Smooth muscle cell (in vitro differentiated cells): ENCODE measurements around the gene TTC33. TPM values are rescaled to one million over a fixed set of nuclear protein-coding genes. Genes with fewer than 3 reads are reported as not detected.

Experiments used
- DNase-seq: peaks from one replicate; lab custom pipeline; 2025; ENCODE audit not compliant: unreplicated experiment; lab: John Stamatoyannopoulos, UW
- H2AFZ ChIP-seq: fragments of 200-600 bp; sonication (generic); 2 replicates; pipeline ENCODE4 v1.6.0; 2016; ENCODE audit warnings: antibody characterized with exemption, low read depth, mild to moderate bottlenecking
- H3F3A ChIP-seq: fragments of 200-600 bp; sonication (generic); 2 replicates; pipeline ENCODE4 v1.6.0; 2017; ENCODE audit warnings: antibody characterized with exemption, low read depth
- H3K27ac ChIP-seq: fragments of 200-600 bp; sonication (generic); 2 replicates; pipeline ENCODE4 v1.5.1; 2016; ENCODE audit warnings: low read depth, mild to moderate bottlenecking
- H3K27me3 ChIP-seq: fragments of 200-600 bp; sonication (generic); 2 replicates; pipeline ENCODE4 v1.6.1; 2016; ENCODE audit warnings: low read depth, mild to moderate bottlenecking
- H3K36me3 ChIP-seq: fragments of 200-600 bp; sonication (generic); 2 replicates; pipeline ENCODE4 v1.5.1; 2016; ENCODE audit warnings: low read depth
- H3K4me1 ChIP-seq: fragments of 200-600 bp; sonication (generic); 2 replicates; pipeline ENCODE4 v1.5.1; 2016; ENCODE audit warnings: low read depth
- H3K4me2 ChIP-seq: fragments of 200-600 bp; sonication (generic); 2 replicates; pipeline ENCODE4 v1.6.0; 2016; ENCODE audit warnings: mild to moderate bottlenecking
- H3K4me3 ChIP-seq: fragments of 200-600 bp; sonication (generic); 2 replicates; pipeline ENCODE4 v1.5.1; 2016; ENCODE audit warnings: mild to moderate bottlenecking
- H3K79me2 ChIP-seq: fragments of 200-600 bp; sonication (generic); 2 replicates; pipeline ENCODE4 v1.6.0; 2016; ENCODE audit warnings: low read depth, mild to moderate bottlenecking
- H3K9ac ChIP-seq: fragments of 200-600 bp; sonication (generic); 2 replicates; pipeline ENCODE4 v1.6.0; 2016; ENCODE audit warnings: low read depth
- H3K9me3 ChIP-seq: fragments of 200-600 bp; sonication (generic); replicated peaks from 2 replicates; pipeline ENCODE4 v1.5.1; 2016; ENCODE audit warnings: low read depth
- H4K20me1 ChIP-seq: fragments of 200-600 bp; sonication (generic); 2 replicates; pipeline ENCODE4 v1.6.0; 2016; ENCODE audit warnings: low read depth
- WGBS: methylation state at CpG from one replicate; pipeline ENCODE4 v1.1.7; 2016; ENCODE audit warnings: low lambda C conversion rate; 5-methylcytosine and 5-hydroxymethylcytosine counted together
- polyA plus RNA-seq: library from polyadenylated mRNA; unstranded; fragments of >200 nt; fragmentation: Nextera tagmentation; extraction: Ambion mirVana; gene quantifications from 2 replicates; pipeline ENCODE4 v1.2.1, GENCODE V29; 2016
- total RNA-seq: library from RNA; depleted of rRNA; stranded (reverse); fragments of >200 nt; gene quantifications from 2 replicates; pipeline ENCODE4 v1.2.3, GENCODE V29; 2014
- TF ChIP-seq, protein P1 (sequence below): fragments of 200-600 bp; sonication (generic); IDR thresholded peaks from 2 replicates; pipeline ENCODE4 v1.5.1; 2017; ENCODE audit warnings: borderline replicate concordance, mild to moderate bottlenecking, antibody characterized with exemption; ENCODE audit not compliant: insufficient read depth, poor library complexity, severe bottlenecking

TTC33 gene
- total and polyA plus RNA-seq, 2 experiments from 2014 or later: 13.1 to 22.1 TPM

DNA sequence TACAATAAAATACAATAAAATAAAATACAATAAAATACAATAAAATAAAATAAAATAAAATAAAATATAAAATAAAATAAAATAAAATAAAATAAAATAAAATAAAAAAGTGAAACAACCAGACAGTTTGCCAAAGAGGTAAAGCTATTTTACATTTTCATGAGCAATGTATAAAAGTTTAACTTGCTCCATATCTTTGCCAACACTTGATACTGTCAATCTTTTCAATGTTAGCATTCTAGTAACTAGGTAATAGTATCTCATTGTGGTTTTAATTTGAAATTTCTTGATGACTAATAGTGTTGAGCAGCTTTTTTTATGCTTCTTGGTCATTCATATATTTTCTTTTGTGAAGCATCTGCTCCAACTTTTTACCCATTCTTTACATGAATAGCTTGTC is 17.3 kb downstream of the TTC33 start:
- H2AFZ ChIP-seq: no peak overlapping the region
- TF ChIP-seq, protein P1, sequence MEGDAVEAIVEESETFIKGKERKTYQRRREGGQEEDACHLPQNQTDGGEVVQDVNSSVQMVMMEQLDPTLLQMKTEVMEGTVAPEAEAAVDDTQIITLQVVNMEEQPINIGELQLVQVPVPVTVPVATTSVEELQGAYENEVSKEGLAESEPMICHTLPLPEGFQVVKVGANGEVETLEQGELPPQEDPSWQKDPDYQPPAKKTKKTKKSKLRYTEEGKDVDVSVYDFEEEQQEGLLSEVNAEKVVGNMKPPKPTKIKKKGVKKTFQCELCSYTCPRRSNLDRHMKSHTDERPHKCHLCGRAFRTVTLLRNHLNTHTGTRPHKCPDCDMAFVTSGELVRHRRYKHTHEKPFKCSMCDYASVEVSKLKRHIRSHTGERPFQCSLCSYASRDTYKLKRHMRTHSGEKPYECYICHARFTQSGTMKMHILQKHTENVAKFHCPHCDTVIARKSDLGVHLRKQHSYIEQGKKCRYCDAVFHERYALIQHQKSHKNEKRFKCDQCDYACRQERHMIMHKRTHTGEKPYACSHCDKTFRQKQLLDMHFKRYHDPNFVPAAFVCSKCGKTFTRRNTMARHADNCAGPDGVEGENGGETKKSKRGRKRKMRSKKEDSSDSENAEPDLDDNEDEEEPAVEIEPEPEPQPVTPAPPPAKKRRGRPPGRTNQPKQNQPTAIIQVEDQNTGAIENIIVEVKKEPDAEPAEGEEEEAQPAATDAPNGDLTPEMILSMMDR: no peak

DNA sequence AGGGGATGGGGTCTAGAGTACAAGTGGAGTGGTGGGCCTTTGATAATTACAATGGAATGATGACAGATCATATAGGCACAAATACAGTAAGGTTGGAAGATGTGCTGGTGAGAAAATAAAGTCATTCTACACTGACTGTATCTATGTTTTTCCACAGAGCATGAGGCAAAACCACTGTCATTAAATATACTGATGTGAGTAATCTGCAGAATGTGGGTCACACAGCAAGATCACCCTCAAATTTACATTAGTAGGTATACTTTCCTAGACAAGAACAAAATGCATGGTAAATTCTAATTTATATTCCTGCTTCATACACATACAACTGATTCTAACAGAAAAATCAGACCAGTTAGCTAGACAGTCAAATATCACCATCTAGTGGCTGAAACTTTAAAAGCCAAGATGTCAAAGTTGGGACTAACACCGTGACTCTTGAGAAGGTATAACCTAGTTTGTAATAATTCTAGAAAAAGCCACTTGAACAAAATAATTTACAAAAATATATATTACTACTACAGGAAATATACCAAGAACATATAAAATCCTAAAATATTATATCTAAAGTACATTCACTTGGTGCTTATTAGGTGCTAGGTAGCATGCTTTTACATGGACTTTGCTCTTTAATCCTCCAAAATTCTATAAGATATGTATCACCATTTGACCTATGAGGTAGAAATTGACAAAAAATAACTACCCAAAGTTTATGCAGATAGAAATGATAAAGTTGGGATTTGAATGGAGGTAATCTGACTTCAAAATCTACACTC is 19.5 kb downstream of the TTC33 start:
- TF ChIP-seq, protein P1: peak; percentile 73
- Histone ChIP-seq H3K9ac (no peak overlapping the region), H2AFZ (no peak overlapping the region), H3F3A (no peaks in the 10 kb centered on the region), H3K79me2 (no peaks in the 10 kb centered on the region), H3K27ac (no peak overlapping the region), H3K9me3 (no peaks in the 10 kb centered on the region), H3K27me3 (no peaks in the 10 kb centered on the region), H3K4me2 (no peak overlapping the region), H3K4me1 (peaks cover 5% of the 10 kb centered on the region), H4K20me1 (peaks cover 25% of the 10 kb centered on the region), H3K4me3 (no peak overlapping the region), H3K36me3 (peaks cover 8% of the 10 kb centered on the region)
- no peak for DNase-seq
- WGBS: 18% methylated on average over 1 of the region's 1 CpG

More for the DNA sequence above, 17.3 kb downstream of the TTC33 start:
- peaks cover 31% of the 10 kb centered on the region for H4K20me1 ChIP-seq
- H3K4me3 ChIP-seq: no peak overlapping the region
- peaks cover 7% of the 10 kb centered on the region for H3K79me2 ChIP-seq
- no peak overlapping the region for H3K9ac ChIP-seq
- peaks cover 11% of the 10 kb centered on the region for H3K36me3 ChIP-seq
- no peaks in the 10 kb centered on the region for H3K9me3 ChIP-seq
- no peak for DNase-seq
- H3F3A ChIP-seq: no peaks in the 10 kb centered on the region
- H3K4me2 ChIP-seq: no peak overlapping the region
- no peak overlapping the region for H3K27ac ChIP-seq
- H3K4me1 ChIP-seq: peaks cover 2% of the 10 kb centered on the region
- no peaks in the 10 kb centered on the region for H3K27me3 ChIP-seq

DNA sequence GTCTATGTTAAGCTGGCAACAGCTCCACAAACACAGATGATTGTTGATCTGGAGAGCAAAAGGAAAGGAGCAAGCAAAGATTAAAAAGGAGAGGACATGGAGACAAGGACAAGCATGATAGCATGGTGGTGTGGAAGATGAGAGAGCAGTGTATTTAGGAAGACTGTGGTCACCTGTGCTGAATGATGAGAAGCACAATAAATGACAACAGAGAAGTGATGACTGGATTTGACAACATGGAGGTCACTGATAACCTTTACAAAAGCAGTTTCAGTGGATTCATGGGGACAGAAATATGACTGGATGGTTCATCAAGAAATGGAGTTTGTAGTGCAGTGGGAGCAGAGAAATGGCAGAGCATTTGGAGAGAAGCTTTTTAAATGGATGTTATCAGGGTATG is 20.2 kb downstream of the TTC33 start:
- H3K27me3 ChIP-seq: no peaks in the 10 kb centered on the region
- H3K4me2 ChIP-seq: no peak overlapping the region
- H3K27ac ChIP-seq: no peak overlapping the region
- H3K9me3 ChIP-seq: no peaks in the 10 kb centered on the region
- TF ChIP-seq, protein P1: no peak
- no peak overlapping the region for H3K9ac ChIP-seq
- H3K79me2 ChIP-seq: no peaks in the 10 kb centered on the region
- DNase-seq: no peak
- H3F3A ChIP-seq: no peaks in the 10 kb centered on the region
- no peak overlapping the region for H3K4me3 ChIP-seq
- H3K4me1 ChIP-seq: peaks cover 5% of the 10 kb centered on the region
- H4K20me1 ChIP-seq: peaks cover 26% of the 10 kb centered on the region
- H2AFZ ChIP-seq: no peak overlapping the region
- peaks cover 3% of the 10 kb centered on the region for H3K36me3 ChIP-seq

DNA sequence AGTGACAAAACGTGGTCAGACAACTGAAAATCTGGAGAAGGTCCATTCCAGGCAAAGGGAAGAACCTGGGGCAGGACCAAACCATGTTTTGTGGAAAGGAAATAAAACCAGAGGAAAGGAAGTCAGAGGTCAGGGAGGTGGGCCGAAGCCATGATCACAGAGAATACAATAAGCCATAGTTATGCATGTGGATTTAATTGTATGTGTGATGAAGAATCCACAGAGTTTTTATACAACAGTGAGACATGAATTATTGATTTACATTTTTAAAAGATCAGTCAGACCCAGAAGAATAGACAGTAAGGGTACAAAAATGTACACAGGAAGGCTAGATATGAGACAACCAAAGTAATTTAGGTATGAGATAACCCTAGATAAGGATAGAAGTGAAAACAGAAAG is 20.8 kb downstream of the TTC33 start:
- no peak overlapping the region for H3K4me2 ChIP-seq
- H3K9ac ChIP-seq: no peak overlapping the region
- peaks cover 5% of the 10 kb centered on the region for H3K4me1 ChIP-seq
- TF ChIP-seq, protein P1: no peak
- H3F3A ChIP-seq: no peaks in the 10 kb centered on the region
- H3K79me2 ChIP-seq: no peaks in the 10 kb centered on the region
- H3K9me3 ChIP-seq: no peaks in the 10 kb centered on the region
- peaks cover 26% of the 10 kb centered on the region for H4K20me1 ChIP-seq
- no peak for DNase-seq
- H3K27me3 ChIP-seq: no peaks in the 10 kb centered on the region
- 93% methylated on average over 2 of the region's 2 CpGs for WGBS
- H2AFZ ChIP-seq: no peak overlapping the region
- H3K4me3 ChIP-seq: no peak overlapping the region
- H3K27ac ChIP-seq: no peak overlapping the region
- H3K36me3 ChIP-seq: no peaks in the 10 kb centered on the region
